MCF 10A (cell line): ENCODE data around the gene NUB1. TPM values are rescaled to one million over a fixed set of nuclear protein-coding genes. Genes with fewer than 3 reads are reported as not detected.

Experiments used
- BruUV-seq: library from RNA; stranded (reverse); fragments of 400-500 nt; replicated peaks from 2 replicates; lab custom pipeline; 2021; lab: Mats Ljungman, UMichigan
- CTCF ChIA-PET: fragments of 300-600 bp; sonication (Branson Sonifier 250); formaldehyde crosslinking; extraction: SDS; loops from one replicate; lab custom pipeline; 2021; ENCODE audit warnings: antibody characterized with exemption, inconsistent platforms; lab: Yijun Ruan, JAX
- POLR2A ChIA-PET: fragments of 300-600, 350-650 bp; sonication (Branson Sonifier 250); formaldehyde crosslinking; extraction: SDS; loops from one replicate; lab custom pipeline; 2020; ENCODE audit warnings: antibody characterized with exemption, inconsistent platforms; lab: Yijun Ruan, JAX
- DNase-seq: peaks from one replicate; pipeline ENCODE4 v3.0.0-alpha.2; 2018; ENCODE audit not compliant: unreplicated experiment
- H3K27ac Mint-ChIP-seq: one replicate; pipeline ENCODE4 v1.8.0; 2022; ENCODE audit warnings: mild to moderate bottlenecking, low read depth, mixed read lengths; ENCODE audit not compliant: unreplicated experiment
- H3K27me3 Mint-ChIP-seq: one replicate; pipeline ENCODE4 v1.8.0; 2022; ENCODE audit warnings: mixed read lengths; ENCODE audit not compliant: insufficient read depth, unreplicated experiment
- H3K36me3 Mint-ChIP-seq: one replicate; pipeline ENCODE4 v1.8.0; 2022; ENCODE audit warnings: mild to moderate bottlenecking, moderate library complexity, mixed read lengths; ENCODE audit not compliant: insufficient read depth, unreplicated experiment
- H3K4me1 Mint-ChIP-seq: one replicate; pipeline ENCODE4 v1.8.0; 2022; ENCODE audit warnings: mixed read lengths; ENCODE audit not compliant: insufficient read depth, unreplicated experiment
- H3K4me3 Mint-ChIP-seq: one replicate; pipeline ENCODE4 v1.8.0; 2022; ENCODE audit warnings: mild to moderate bottlenecking, moderate library complexity, mixed read lengths; ENCODE audit not compliant: unreplicated experiment
- H3K9me3 Mint-ChIP-seq: one replicate; pipeline ENCODE4 v1.8.0; 2022; ENCODE audit warnings: mixed read lengths; ENCODE audit not compliant: unreplicated experiment
- CTCF ChIP-seq: fragments of 200-600 bp; IDR thresholded peaks from one replicate; pipeline ENCODE4 v1.8.0; 2022; ENCODE audit warnings: antibody characterized with exemption, mild to moderate bottlenecking; ENCODE audit not compliant: unreplicated experiment
- intact Hi-C: fragments of 100-400 bp; cut with micrococcal nuclease; formaldehyde crosslinking; loops from 2 replicates; pipeline ENCODE4 v1.14.1; 2022
- total RNA-seq: library from RNA; stranded (reverse); gene quantifications from 2 replicates; pipeline ENCODE4 v1.2.3, GENCODE V29; 2022

The NUB1 gene
- total RNA-seq, 1 experiment from 2014 or later: 53.3 TPM

GRCh38 chr7:151378496-151379192 is 37.0 kb downstream of the NUB1 start:
- POLR2A ChIA-PET: no interaction called here
- Mint-ChIP-seq H3K27ac (no peak overlapping the region), H3K4me3 (no peak overlapping the region), H3K27me3 (no peaks in the 10 kb centered on the region), H3K4me1 (no peaks in the 10 kb centered on the region), H3K36me3 (peaks cover 25% of the 10 kb centered on the region), H3K9me3 (no peaks in the 10 kb centered on the region)
- intact Hi-C loops: no loop called here
- CTCF ChIA-PET: interaction anchor here (0.7 to 1.8 kb wide), 4 partner anchors 10 to 70 kb away, joined by 3 to 5 read pairs (median 4); no protein-coding TSS in a partner anchor
- BruUV-seq: no TSS peak
- no peak for TF ChIP-seq CTCF
- DNase-seq: no peak

- intact Hi-C loops: no loop called here
- Mint-ChIP-seq H3K27me3 (no peaks in the 10 kb centered on the region), H3K9me3 (no peaks in the 10 kb centered on the region), H3K27ac (no peak overlapping the region), H3K4me1 (no peaks in the 10 kb centered on the region), H3K36me3 (peaks cover 21% of the 10 kb centered on the region), H3K4me3 (no peak overlapping the region)
- CTCF ChIA-PET: no interaction called here
- BruUV-seq: no TSS peak
- POLR2A ChIA-PET: no interaction called here
- DNase-seq: no peak
- TF ChIP-seq CTCF: no peak
Measured at GRCh38 chr7:151379193-151379520, 37.5 kb downstream of the NUB1 start.

GRCh38 chr7:151379534-151380198 is 38.1 kb downstream of the NUB1 start:
- TF ChIP-seq CTCF: no peak
- intact Hi-C loops: no loop called here
- CTCF ChIA-PET: no interaction called here
- DNase-seq: no peak
- no peak overlapping the region for H3K27ac Mint-ChIP-seq
- no peaks in the 10 kb centered on the region for H3K4me1 Mint-ChIP-seq
- no peaks in the 10 kb centered on the region for H3K27me3 Mint-ChIP-seq
- BruUV-seq: no TSS peak
- POLR2A ChIA-PET: no interaction called here
- no peak overlapping the region for H3K4me3 Mint-ChIP-seq
- no peaks in the 10 kb centered on the region for H3K9me3 Mint-ChIP-seq
- H3K36me3 Mint-ChIP-seq: peaks cover 21% of the 10 kb centered on the region

GRCh38 chr7:151380199-151381097 is 38.8 kb downstream of the NUB1 start:
- no peak for DNase-seq
- CTCF ChIA-PET: interaction anchor here (1.4 kb wide), 1 partner anchor 65 kb away, joined by 8 read pairs; no protein-coding TSS in a partner anchor
- intact Hi-C loops: no loop called here
- Mint-ChIP-seq H3K9me3 (no peaks in the 10 kb centered on the region), H3K4me1 (no peaks in the 10 kb centered on the region), H3K36me3 (peaks cover 27% of the 10 kb centered on the region), H3K27me3 (no peaks in the 10 kb centered on the region), H3K4me3 (no peak overlapping the region), H3K27ac (no peak overlapping the region)
- no TSS peak for BruUV-seq
- no peak for TF ChIP-seq CTCF
- POLR2A ChIA-PET: no interaction called here
